Fibroblast of mammary gland (primary cell): Measurements from ENCODE around the gene ZAR1.

Experiments
- DNase-seq: peaks from one replicate; pipeline ENCODE4 v3.0.0-alpha.2; 2010; ENCODE audit warnings: low read depth
- H3K4me3 ChIP-seq: 2 replicates; pipeline ENCODE4 v1.5.1; 2011; ENCODE audit warnings: low read depth, mild to moderate bottlenecking, low read length, moderate library complexity; ENCODE audit not compliant: control insufficient read depth
- CTCF ChIP-seq: conservative IDR thresholded peaks from 2 replicates; pipeline ENCODE4 v1.5.1; 2011; ENCODE audit warnings: low read depth, low read length, inconsistent platforms; ENCODE audit not compliant: control insufficient read depth, insufficient read depth

The ZAR1 gene

GRCh38 chr4:48509543-48509942 is 19.5 kb downstream of the ZAR1 start:
- no peak for TF ChIP-seq CTCF
- peak; percentile 7 for DNase-seq
- H3K4me3 ChIP-seq = no peak overlapping the region

- no peak overlapping the region for H3K4me3 ChIP-seq
- no peak for DNase-seq
- no peak for TF ChIP-seq CTCF
These were observed 28.1 kb downstream of the ZAR1 start for GRCh38 chr4:48518143-48518542.

- no peak for TF ChIP-seq CTCF
- DNase-seq = no peak
- H3K4me3 ChIP-seq = no peak overlapping the region
These were observed 36.4 kb downstream of the ZAR1 start for GRCh38 chr4:48526406-48526805.

- H3K4me3 ChIP-seq = no peak overlapping the region
- no peak for TF ChIP-seq CTCF
- DNase-seq = no peak
These were observed 48.3 kb downstream of the ZAR1 start for GRCh38 chr4:48538358-48538757.

GRCh38 chr4:48539597-48539996 is 49.5 kb downstream of the ZAR1 start:
- no peak overlapping the region for H3K4me3 ChIP-seq
- DNase-seq = no peak
- TF ChIP-seq CTCF = no peak

- H3K4me3 ChIP-seq = no peak overlapping the region
- no peak for DNase-seq
- no peak for TF ChIP-seq CTCF
These were observed 52.8 kb downstream of the ZAR1 start for GRCh38 chr4:48542888-48543287.

GRCh38 chr4:48543796-48544195 is 53.7 kb downstream of the ZAR1 start:
- H3K4me3 ChIP-seq = no peak overlapping the region
- TF ChIP-seq CTCF = no peak
- no peak for DNase-seq
